H1 (cell line): ENCODE data around the gene PRSS53. TPM values are rescaled to one million over a fixed set of nuclear protein-coding genes. Genes with fewer than 3 reads are reported as not detected.

Experiments
- ASH2L ChIP-seq: fragments of 200-600, 300-600 bp; sonication (generic); IDR thresholded peaks from one replicate; pipeline ENCODE4 v1.7.1; 2017; ENCODE audit warnings: low read length
- CBX5 ChIP-seq: fragments of 300-800, 300-1000 bp; sonication (generic); IDR thresholded peaks from 2 replicates; pipeline ENCODE4 v1.7.1; 2016; ENCODE audit warnings: antibody characterized with exemption, low read length, low read depth
- CBX8 ChIP-seq: fragments of 300-800, 300-1000 bp; sonication (generic); IDR thresholded peaks from 2 replicates; pipeline ENCODE4 v1.7.1; 2016; ENCODE audit warnings: low read depth, low read length, borderline replicate concordance
- CTBP2 ChIP-seq: IDR thresholded peaks from 2 replicates; pipeline ENCODE4 v1.7.0; 2011; ENCODE audit warnings: borderline replicate concordance, mild to moderate bottlenecking, moderate library complexity, mixed read lengths, low read length; ENCODE audit not compliant: insufficient read depth, insufficient read length
- EP300 ChIP-seq, 2 experiments: IDR thresholded peaks; 1 replicate in 1 of 2; 2 replicates in 1 of 2; pipeline ENCODE4 v1.6.1; 2011 to 2012; ENCODE audit warnings: low read depth in 2 of 2, low read length in 2 of 2, mild to moderate bottlenecking in 2 of 2, borderline replicate concordance in 1 of 2, inconsistent platforms in 1 of 2, moderate library complexity in 1 of 2
- HDAC6 ChIP-seq: IDR thresholded peaks from one replicate; pipeline ENCODE4 v1.7.1; 2012; ENCODE audit warnings: low read depth, mild to moderate bottlenecking, inconsistent platforms, low read length, moderate library complexity
- JUND ChIP-seq: IDR thresholded peaks from 2 replicates; pipeline ENCODE4 v1.6.1; 2011; ENCODE audit warnings: mild to moderate bottlenecking, improper control_type of control experiment, low read length
- MAFK ChIP-seq: IDR thresholded peaks from 2 replicates; pipeline ENCODE4 v1.6.1; 2012; ENCODE audit warnings: low read depth, mild to moderate bottlenecking, improper control_type of control experiment, low read length
- MAX ChIP-seq: IDR thresholded peaks from 2 replicates; pipeline ENCODE4 v1.6.1; 2012; ENCODE audit warnings: inconsistent platforms
- POLR2AphosphoS5 ChIP-seq: IDR thresholded peaks from 2 replicates; pipeline ENCODE4 v1.6.1; 2011; ENCODE audit warnings: low read depth, low read length
- RAD21 ChIP-seq, 2 experiments: IDR thresholded peaks in 1 of 2; conservative IDR thresholded peaks in 1 of 2; 2 replicates each; pipeline ENCODE4 v1.6.1; 2011; ENCODE audit warnings: low read depth in 2 of 2, low read length in 2 of 2, improper control_type of control experiment in 1 of 2, inconsistent platforms in 1 of 2, mild to moderate bottlenecking in 1 of 2, moderate library complexity in 1 of 2
- SRF ChIP-seq: IDR thresholded peaks from 2 replicates; pipeline ENCODE4 v1.6.1; 2011; ENCODE audit warnings: mild to moderate bottlenecking, low read depth, low read length, moderate library complexity
- TAF7 ChIP-seq: optimal IDR thresholded peaks from 2 replicates; pipeline ENCODE3; 2011; ENCODE audit warnings: low read depth, mild to moderate bottlenecking, inconsistent platforms, low read length, moderate library complexity, borderline replicate concordance
- TCF12 ChIP-seq: IDR thresholded peaks from 2 replicates; pipeline ENCODE4 v1.6.1; 2011; ENCODE audit warnings: low read depth, mild to moderate bottlenecking, low read length
- TEAD4 ChIP-seq: IDR thresholded peaks from 2 replicates; pipeline ENCODE4 v1.6.1; 2012; ENCODE audit warnings: low read depth, low read length, inconsistent platforms, mixed read lengths
- USF2 ChIP-seq: IDR thresholded peaks from 2 replicates; pipeline ENCODE4 v1.6.1; 2011; ENCODE audit warnings: low read length, improper control_type of control experiment
- polyA plus RNA-seq, 7 experiments: library from polyadenylated mRNA; depleted of rRNA in 3 of 7; stranded (reverse) in 5 of 7; unstranded in 2 of 7; fragments of >200 nt in 5 of 7; fragments of 200-250 nt in 2 of 7; gene quantifications; 1 replicate in 5 of 7; 2 replicates in 1 of 7; 4 replicates in 1 of 7; pipeline versions ENCODE4 v1.2.1 to v1.2.3, GENCODE V29; 2011 to 2013; ENCODE audit warnings: missing spikeins in 2 of 7, mixed read lengths in 2 of 7
- total RNA-seq: library from RNA; stranded (reverse); fragmentation: NEBNext Ultra II Directional; extraction: Animal tissue kit (Norgen Biotek cat#: 25700); gene quantifications from 2 replicates; pipeline ENCODE4 v1.2.1, GENCODE V29; 2021

The PRSS53 gene
- total and polyA plus RNA-seq, 2 of the 8 experiments (the other 6 are each of a cell fraction or from before 2014, with no cell fraction given), result 1.7 to 2.6 TPM

DNA sequence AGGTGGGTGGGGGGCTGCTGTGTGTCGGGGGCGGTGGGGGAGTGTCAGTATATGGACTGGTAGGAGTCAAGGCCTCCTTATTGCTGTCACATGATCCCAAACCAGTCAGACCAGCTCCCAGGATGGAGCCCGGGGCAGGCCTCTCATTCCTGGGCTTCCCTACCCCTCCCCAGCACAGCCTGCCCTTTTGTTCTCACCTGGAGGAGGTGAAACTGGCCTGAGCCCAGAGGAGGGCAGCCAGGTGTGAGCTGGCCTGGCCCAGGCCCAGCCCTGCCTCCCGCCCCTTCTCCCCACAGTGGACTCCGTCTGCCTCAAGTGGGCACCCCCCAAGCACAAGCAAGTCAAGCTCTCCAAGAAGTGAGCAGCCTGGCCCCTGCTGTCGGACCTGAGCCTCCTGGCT is 42.2 kb upstream of the PRSS53 start (continued):
- TF ChIP-seq MAFK, result no peak
- peak; percentile 14; the same call in 1 of the 2 replicates for TF ChIP-seq MAX
- TF ChIP-seq RAD21 (IDR thresholded peaks at IDR 0.05 in 1 of 2, conservative IDR thresholded peaks at IDR 0.05 in 1 of 2; ENCODE audit: low read depth in 2 of 2, low read length in 2 of 2), result peak in 1 of 2 experiments; percentile 21; a peak in 1 of 4 replicates
- peak; percentile 29 for TF ChIP-seq TAF7
- no peak for TF ChIP-seq CTBP2
- TF ChIP-seq POLR2AphosphoS5, result peak; percentile 58; the same call in 1 of the 2 replicates
- peak in 1 of 2 experiments; percentile 15; a peak in 1 of 3 replicates for TF ChIP-seq EP300 (IDR thresholded peaks at IDR 0.05; ENCODE audit: borderline replicate concordance in 1 of 2, low read depth in 2 of 2, low read length in 2 of 2)
- TF ChIP-seq TEAD4, result no peak
- TF ChIP-seq ASH2L, result no peak
- no peak for TF ChIP-seq JUND
- no peak for TF ChIP-seq SRF
- no peak for TF ChIP-seq CBX8
- no peak for TF ChIP-seq CBX5
- TF ChIP-seq TCF12, result 0 out of 2 replicates have a peak, but pooled peaks have one; percentile 34
- TF ChIP-seq HDAC6, result no peak
- peak; percentile 44 for TF ChIP-seq USF2
